ENCODE results near the gene PEAK3.

Gene PEAK3

DNA sequence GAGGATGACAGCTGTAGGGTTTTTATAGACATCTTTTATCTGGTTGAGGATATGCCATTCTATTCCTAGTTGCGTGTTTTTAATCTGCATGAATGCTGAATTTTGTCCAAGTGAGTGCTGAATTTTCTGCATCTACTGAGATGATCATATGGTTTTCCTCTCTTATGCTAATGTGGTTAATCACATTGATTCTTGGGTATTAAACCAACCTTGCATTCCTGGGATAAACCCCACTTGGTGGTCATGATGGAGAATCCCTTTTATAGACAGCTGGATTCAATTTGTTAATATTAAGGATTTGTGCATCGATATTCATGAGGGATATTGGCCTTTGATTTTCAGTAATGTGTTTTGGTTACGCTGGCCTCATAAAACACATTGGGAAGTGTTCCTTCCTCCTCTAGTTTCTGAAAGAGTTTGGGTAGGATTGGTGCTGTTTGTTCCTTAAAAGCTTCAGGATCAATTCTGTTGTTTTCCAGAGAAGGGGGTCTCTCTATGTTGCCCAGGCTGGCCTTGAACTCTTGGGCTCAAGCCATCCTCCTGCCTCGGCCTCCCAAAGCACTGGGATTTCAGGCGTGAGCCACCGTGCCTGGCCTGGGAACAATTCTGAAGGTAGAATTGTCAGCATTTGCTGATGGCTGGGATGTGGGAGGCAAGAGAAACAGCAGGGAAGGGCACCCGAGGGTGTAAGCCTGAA, 33.3 kb upstream of the PEAK3 start:
- DNase-seq (ENCODE audit: low spot score): no peak

DNA sequence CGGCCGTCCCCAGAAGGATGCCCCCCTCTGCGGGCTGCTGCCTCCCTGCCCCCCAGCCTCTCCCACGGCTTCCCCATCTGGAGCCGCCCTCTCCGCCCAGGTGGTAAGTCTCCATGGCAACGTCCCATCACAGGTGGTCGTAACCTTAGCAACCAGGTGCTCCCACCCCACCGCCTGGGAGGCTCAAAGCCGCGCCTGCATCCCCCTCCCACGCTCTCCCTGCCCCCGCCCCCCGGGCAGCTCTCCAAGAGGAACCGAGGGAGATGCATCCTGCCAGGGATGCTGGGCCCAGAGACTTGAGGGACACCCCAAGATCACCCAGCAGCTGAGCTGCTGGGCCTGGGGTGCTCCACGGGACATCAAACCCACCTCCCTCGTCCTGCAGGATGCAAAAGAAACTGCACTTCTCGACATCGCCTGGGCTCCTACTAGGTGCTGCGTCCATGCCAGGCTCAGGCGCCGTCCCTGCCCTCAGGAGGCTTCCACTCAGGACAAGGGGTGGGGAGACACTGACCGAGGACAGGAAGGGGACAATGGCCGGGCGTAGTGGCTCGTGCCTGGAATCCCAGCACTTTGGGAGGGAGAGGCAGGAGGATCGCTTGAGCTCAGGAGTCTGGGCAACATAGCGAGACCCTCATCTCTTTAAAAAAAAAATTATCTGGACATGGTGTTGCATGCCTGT, 31.0 kb upstream of the PEAK3 start:
- no peak for DNase-seq (ENCODE audit: low spot score)

DNA sequence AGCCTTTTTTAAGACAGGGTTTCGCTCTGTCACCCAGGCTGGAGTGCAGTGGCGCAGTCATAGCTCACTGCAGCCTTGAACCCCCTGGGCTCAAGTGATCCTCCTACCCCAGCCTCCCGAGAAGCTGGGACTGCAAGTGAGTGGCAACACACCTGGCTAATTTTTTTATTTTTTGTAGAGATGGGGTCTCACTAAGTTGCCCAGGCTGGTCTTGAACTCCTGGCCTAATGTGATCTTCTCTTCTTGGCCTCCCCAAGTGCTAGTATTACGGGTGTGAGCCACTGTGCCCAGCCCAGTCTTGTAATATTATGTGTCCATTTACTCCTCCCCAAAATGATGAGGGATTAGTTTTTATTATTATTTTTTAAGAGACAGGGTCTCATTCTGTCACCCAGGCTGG, 29.1 kb upstream of the PEAK3 start:
- no peak for DNase-seq (ENCODE audit: low spot score)

DNA sequence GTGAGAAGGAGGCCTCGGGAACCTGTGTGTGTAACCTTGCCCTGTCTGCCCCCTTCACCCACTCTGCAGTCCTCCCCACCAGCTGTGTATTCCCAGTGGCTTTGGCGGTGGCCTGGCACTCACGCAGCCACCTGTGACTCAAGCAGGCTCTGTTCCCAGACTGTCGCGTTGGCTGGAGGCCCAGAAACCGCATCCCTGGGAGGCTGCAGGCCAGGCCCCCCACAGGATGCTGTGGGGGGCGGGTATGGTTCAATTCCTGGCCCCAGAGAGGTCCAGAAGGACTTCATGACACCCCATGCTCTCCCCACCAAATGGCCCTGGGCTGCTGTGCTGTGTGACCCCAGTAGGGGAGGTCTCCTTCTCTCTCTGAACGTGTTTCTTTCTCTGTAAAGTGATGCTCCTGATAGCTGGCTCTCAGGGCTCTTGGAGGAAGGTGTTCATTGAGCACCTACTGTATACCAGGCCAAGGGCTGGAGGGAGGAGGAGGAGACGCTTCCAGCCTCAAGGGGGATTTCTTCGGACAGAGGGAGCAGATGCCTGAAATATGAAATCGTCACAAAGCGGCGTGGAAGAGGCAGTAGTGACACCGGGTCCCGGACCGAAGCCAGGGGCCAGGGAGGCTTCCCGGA, 27.9 kb upstream of the PEAK3 start:
- no peak for DNase-seq (ENCODE audit: low spot score)

DNA sequence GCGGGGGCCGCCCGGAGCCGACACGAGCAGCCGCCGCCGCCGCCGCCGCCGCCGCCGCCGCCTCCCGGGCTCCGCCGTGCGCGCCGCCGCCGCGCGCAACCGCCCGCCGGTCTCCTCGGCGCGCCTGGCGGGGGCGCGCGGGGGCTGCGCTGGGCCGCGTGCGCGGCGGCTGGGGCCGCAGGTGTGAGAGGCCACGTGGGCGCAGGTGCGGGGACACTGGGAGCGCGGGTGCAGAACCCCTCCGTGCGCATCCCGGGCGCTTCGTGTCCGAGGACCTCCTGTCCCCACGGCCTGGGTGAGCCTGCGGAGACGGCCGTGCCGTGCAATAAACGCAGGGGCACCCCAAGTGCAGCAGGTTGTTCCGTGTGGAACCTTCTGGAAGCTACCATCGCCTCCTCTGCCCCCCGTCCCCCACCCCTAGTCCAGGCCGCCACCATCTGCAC, 26.2 kb upstream of the PEAK3 start, which contains the start of gene LINGO3:
TSS of gene LINGO3 (minus strand) at position 41 of the 443 bp plus-strand sequence. CDS start 16,378 bp downstream, outside the sequence.
- DNase-seq (ENCODE audit: low spot score): no peak

DNA sequence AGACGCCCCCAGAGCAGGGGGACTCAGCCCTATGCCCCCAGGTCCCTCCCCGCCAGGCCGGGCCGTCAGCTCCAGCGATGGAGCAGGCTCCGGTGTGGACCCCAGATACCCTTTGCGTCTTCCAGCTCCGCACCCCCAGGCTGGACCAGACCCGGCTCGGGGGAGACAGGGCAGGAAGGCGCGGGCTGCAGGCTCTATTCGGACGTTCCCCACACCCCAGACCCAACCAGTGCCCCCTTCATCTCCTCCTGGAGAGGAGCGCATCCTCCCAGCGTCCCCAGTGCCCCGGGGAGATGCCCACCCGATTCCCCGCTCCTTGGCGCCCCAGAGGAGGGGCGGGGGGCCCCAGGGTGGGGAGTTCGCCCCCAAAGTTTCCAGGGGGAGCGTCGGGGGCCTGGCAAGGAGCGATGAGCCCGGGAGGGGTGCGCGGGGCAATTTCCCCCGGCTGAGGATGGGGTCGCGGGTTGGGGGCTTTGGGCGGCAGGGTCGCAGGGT, 25.6 kb upstream of the PEAK3 start:
- DNase-seq (ENCODE audit: low spot score): no peak

DNA sequence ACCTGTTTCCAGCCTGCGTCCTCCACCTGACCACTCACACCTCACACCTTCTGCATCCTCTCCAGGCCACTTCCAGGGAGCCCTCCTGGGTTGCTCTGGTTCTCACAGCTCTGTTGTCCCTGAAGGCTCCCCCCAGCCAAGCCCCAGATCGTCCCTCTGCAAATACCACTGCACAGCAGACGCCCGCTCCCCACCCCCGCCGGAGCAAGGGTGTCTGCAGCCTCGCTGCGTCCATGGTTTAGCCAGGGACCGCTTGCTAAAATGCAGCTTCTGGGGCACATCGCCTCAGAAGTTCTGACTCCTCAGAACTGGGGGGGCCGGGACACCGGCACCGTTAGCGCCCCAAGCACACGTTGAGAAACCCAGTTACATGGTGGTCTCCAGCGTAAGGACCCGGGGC, 25.0 kb upstream of the PEAK3 start:
- DNase-seq (ENCODE audit: low spot score): no peak

DNA sequence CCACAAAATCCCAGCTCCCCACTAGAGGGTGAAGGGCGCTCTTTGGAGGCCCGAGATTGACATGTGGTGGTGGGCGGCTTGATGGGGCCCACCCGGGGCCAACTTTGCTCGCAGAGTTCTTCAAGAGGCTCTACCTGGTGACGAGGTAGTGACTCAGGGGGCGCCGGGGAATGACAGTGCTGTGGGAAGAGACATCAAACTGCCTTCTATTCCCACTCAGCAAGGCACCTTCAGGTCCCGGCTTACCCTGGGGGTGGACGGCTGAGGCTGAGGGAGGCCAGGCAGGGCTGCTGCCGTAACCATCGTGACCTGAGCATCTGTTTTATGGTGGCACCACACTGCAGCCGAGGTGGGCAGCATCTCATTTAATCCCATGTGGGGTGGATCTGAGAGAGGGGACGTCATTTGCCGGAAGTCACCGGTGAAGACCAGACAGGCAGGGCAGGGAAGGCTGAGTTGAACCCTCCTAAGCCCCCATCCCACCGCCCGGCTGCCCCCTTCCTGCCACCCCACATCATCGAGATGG, 24.4 kb upstream of the PEAK3 start:
- DNase-seq (ENCODE audit: low spot score): peak; percentile 84

DNA sequence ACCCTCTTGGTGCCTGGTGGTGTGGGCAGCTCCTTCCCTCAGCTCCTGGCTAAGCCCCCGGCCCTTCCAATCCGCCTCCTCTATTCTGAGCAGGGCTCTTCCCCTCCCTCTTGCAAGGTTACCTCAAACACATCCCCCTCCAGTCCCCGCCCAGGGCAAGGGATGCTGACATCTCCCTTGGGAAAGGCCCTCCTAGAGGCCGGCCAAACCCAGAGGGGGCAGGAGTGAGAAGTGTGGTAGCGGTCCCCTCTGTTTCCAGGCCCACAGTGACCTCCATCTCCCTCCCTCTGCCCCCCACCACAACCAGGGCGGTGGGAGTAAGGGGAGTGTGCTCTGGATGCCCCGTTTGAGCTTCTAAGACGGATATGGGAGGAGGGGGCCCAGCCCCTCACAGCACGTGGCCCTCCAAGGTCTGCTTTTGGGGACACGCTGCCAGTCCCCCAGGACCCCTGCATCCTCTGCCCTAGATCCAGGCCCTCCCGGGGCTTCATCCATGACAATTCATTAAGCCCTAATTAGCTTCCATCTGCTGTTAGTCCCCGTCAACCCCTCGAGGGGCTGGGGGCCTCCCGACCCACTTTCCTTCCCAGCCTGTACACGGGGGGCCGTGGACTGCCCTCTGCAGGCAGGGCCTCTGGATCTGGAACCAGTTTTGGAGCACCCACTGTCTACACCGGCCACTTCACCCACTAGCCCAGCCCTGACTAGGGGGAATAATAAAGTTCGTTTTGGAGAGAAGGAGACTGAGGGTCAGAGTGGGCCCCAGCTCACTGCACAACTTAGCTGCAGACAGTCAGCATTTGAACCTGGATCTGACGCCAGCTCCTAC, 23.7 kb upstream of the PEAK3 start:
- no peak for DNase-seq (ENCODE audit: low spot score)

DNA sequence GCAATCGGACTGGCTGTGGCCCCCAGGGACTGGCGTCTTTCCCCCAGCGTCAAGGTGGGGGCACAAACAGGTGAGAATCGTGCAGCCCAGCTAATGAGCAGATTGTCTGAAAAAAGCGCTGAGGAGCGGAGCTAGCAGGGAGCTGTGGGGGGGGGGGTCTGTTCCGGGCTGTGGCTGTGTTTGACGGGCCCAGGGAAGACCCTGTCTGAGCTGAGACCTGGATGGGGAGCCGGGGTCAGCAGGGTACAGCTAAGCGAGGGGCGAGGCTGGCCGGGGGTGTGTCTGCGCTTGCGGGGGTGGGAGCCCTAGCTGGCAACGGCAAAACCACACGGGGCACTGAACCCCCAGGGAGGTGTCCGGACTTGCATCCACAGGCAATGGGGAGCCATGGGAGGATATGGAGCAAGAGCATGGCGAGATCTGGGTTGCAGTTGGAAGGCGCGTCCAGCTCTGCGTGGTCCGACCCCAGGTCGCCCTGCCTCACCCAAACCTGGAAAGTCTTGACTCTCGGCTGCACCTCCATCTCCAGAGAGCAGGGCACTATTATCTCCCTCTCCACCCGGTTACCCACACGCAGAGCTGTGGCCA, 21.3 kb upstream of the PEAK3 start:
- no peak for DNase-seq (ENCODE audit: low spot score)

DNA sequence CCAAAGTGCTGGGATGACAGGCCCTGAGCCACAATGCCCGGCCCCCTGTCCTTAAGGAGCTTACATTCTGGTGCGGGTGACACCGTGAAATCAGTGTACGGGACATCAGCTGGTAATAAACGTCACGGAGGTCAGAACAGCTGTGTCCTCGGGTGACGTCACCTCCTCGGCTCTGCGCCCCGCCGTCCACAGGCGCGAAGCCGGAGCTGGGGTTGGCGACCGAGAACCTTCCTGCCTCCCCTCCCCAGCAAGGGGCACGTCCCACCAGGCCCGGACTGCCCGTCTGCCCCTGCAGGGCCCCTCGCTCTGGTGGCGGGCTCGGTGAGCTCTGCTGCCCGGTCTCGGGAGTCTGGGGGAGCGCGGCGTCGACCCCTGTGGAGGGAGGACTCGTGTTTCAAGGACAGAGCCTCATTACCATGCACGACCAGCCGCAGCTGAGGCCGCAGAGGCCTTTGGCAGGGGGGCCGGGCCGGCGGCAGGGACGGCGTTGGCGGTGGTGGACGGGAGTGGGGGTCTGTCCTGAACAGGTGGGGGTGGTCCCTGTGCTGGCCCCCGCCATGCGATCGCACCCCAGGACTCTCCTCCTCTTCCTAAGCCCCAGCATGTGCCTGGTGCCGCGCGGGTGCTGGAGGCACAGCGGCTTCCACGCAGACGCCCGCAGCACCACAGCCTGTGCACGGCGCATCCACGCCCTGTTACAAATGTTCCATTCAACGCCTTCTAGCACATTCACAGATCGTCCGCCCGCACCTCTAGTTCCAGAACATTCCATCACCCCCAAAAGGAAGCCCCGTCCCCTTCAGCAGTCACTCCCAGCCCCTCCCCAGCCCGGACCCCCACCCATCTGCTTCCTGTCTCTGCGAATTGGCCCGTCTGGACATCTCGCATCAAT, 20.6 kb upstream of the PEAK3 start:
- no peak for DNase-seq (ENCODE audit: low spot score)

DNA sequence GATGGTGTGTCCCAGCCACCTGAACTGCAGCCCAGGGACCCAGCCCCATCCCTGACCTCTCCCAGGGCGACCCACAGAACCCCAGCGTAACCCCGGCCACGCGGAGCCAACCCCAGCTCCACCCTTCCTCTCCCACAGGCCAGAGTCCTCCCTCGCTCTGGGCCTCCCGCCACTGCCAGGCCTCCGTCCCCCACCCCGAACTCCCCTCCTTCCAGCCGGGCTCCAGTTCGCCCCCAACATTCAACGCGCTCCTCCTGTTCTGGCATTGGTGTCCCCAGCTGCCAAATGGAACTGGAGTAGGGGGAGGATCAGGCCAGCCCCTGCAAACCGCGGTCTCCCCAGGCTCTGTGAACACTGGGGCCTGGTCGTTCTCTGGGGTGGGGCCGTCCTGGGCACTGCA, 18.6 kb upstream of the PEAK3 start:
- DNase-seq (ENCODE audit: low spot score): no peak

DNA sequence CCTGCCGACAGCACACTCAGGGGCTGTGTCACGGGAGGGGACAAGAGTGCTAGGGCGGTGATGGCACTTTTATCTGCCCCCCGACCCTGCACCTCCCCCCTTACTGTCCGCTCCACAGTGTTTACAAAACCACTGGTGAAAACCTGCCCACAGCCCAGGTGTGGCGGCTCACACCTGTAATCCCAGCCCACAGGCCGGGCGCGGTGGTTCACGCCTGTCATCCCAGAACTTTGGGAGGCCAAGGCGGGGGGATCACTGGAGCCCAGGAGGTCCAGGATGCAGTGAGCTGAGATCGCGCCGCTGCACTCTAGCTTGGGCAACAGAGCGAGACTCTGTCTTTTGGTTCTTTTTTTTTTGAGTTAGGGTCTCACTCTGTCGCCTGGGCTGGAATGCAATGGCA, 14.2 kb upstream of the PEAK3 start:
- DNase-seq (ENCODE audit: low spot score): no peak

DNA sequence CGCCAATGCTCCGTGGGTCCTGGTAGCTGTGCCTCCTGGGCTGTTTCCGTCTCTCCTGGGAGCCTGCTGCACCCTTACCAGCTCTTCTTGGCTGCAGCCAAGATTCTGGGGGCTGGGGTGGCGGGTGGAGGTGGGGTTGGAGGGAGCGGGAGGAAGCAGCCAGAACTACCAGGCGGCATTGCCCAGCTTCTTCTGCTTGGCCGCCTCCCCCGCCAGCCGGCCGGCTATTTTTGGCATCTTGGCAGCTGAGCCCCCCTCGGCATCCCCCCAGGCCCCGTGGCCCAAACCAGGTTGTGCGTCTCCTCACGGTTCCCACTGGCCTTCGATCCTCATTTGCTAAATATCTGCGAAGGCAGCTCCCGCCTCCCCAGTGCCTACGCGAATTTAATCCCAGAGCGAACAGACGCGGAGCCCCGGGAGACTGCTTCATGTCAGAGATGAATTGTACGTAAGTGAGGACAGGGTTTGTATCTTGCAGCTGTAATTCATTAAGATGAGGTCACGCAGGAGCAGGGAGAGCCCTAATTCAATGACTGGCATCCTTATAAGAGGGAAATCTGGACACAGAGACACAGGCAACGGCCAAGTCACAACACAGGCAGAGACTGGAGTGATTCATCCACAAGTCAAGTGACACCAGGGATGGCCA, 12.8 kb upstream of the PEAK3 start:
- DNase-seq (ENCODE audit: low spot score): peak; percentile 74

DNA sequence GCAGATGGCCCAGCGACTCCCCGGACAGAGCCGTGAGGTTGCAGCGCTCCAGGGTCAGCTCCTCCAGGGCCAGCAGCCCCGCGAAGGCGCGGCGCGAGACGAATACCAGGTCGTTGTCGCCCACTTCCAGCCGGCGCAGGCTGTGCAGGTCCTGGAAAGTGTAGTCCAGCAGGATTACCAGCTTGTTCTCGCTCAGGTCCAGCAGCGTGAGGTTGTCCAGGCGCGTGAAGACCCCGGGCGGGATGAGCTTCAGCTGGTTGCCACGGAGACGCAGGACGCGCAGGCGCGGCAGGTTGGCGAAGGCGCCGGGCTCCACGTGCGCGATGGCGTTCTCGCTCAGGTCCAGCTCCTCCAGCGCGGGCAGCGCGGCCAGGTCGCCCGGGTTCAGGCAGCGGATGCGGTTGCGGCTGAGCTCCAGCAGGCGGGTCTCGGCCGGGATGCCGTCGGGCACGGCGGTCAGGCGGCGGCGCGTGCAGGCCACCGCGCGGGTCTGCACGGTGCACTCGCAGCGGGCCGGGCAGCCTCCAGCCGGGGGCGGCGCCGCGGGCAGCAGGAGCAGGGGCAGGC, 9.3 kb upstream of the PEAK3 start:
- no peak for DNase-seq (ENCODE audit: low spot score)

DNA sequence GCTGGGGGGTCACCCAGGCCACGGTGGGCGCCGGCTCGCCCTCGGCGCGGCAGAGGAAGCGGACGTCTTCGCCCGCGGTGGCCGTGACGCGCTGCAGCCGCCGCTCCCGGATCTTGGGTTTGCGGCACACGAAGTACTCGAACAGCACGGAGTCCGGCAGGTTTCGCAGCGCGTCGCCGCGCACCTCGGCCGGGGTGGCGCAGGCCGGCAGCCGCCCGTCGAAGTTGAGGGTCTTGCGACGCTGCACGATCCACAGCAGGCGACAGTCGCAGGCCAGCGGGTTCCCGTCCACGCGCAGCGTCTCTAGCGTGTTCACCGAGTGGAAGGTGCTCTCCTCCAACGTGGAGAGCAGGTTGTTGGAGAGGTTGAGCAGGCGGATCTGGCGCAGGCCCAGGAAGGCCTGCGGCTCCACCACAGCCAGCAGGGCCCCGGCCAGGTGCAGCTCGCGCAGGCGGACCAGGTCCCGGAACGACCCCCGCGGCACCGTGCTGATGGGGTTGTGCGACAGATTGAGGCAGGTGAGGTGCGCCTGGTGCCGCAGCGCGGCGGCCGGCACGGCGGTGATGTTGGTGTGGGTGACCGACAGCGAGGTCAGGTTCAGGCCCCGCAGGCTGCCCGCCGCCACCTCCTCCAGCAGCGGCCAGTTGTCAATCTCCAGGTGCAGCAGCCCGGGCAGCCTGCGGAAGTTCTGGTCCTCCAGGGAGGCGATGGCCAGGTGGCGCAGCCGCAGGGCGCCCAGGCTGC, 8.6 kb upstream of the PEAK3 start:
- DNase-seq (ENCODE audit: low spot score): no peak

DNA sequence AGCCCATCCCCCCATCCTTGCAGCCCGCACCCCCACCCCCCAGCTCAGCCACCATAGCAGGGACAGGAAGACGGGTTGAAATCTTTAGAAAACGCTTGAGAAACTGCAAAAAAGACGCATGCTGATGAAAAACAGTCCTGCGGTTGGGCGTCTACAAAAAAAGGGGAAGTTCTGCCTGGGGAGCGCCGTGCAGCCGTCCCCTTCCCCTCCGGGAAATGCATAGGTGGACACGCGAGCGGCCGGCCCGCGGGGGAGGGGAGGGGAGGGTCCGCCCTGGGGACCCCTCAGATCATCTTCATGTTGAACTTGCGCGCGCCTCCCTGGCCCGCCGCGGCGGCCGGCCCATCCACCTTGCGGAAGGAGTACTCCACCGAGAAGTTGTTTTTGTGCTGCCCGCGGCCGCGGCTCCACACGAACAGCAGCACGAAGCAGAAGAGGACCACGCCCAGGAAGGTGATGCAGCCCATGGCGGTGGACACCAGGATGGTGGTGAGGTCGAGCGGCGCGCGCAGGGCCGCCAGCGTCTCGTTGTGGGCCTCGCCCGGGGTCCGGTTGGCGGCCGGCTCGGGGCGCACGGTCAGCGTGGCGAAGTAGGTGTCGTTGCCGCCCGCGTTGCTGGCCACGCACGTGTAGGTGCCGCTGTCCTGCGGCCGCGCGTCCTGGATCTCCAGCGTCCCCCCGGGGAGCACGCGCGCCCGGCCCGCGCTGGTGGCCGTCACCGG, 7.9 kb upstream of the PEAK3 start:
- DNase-seq (ENCODE audit: low spot score): no peak
